ENCODE results near the gene SEPTIN12. TPM values are rescaled to one million over a fixed set of nuclear protein-coding genes. Genes with fewer than 3 reads are reported as not detected.

SEPTIN12 gene
- total and polyA plus RNA-seq, 7 donors, result 2.5 TPM; not detected in 6

GRCh38 chr16:4780235-4780634 lies 7.9 kb downstream of the SEPTIN12 start:
- H3K36me3 ChIP-seq, result no peaks in the 10 kb centered on the region
- H3K27ac ChIP-seq, result no peak overlapping the region
- no peaks in the 10 kb centered on the region for H3K9me3 ChIP-seq
- no peak for DNase-seq
- TF ChIP-seq EP300 (IDR thresholded peaks at IDR 0.05), result no peak
- no peak for TF ChIP-seq CTCF (IDR thresholded peaks at IDR 0.05)
- no peak for TF ChIP-seq POLR2AphosphoS5 (IDR thresholded peaks at IDR 0.05)
- TF ChIP-seq POLR2A (IDR thresholded peaks at IDR 0.05), result no peak
- no peak overlapping the region for H3K4me3 ChIP-seq
- intact Hi-C loops (cut with DNase I), result no loop called here
- H3K27me3 ChIP-seq, result no peaks in the 10 kb centered on the region
- H3K4me1 ChIP-seq, result no peaks in the 10 kb centered on the region
- WGBS, 2 donors, result 64 to 78% methylated on average over 4 of the region's 4 CpGs

GRCh38 chr16:4778050-4778392 lies 10.1 kb downstream of the SEPTIN12 start:
- H3K4me1 ChIP-seq, result no peaks in the 10 kb centered on the region
- H3K36me3 ChIP-seq, result no peaks in the 10 kb centered on the region
- H3K4me3 ChIP-seq, result no peak overlapping the region
- no peak overlapping the region for H3K27ac ChIP-seq
- DNase-seq, result no peak
- no peaks in the 10 kb centered on the region for H3K9me3 ChIP-seq
- intact Hi-C loops (cut with DNase I), result no loop called here
- TF ChIP-seq POLR2A (IDR thresholded peaks at IDR 0.05) (no peak), CTCF (IDR thresholded peaks at IDR 0.05) (no peak), EP300 (IDR thresholded peaks at IDR 0.05) (no peak), POLR2AphosphoS5 (IDR thresholded peaks at IDR 0.05) (no peak)
- 93 to 94% methylated on average over 5 of the region's 5 CpGs for WGBS, 2 donors
- no peaks in the 10 kb centered on the region for H3K27me3 ChIP-seq

DNA sequence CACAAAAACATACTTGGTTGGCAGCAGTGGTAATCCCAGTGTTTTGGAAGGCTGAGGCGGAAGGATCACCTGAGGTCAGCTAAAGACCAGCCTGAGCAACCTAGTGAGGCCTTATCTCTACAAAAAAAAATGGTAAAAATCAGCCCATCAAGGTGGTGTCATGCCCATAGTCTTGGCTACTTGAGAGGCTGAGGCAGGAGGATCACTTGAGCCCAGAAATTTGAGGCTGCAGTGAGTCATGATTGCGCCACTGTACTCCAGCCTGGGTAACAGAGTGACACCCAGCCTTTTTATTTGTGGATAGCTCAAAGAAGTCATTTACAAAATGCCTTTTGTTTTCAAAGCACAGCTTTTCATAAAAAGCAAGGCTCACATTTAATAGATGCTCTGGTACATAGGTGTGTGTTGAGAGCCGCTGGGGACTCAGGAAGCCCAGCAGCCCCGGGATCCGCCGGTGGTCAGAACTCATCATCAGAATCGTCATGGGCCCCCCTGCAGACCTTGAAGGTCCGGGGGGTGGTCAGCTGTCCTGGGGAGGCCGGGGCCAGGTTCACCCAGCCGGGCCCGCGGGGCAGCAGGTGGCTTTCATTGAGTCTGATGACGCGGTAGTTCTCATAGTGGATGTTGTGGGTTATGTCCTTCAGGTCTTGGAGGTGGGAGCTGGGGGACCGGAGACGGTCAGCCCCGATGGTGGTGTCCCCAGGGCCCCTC lies 10.7 kb downstream of the SEPTIN12 start:
- intact Hi-C loops (cut with DNase I), result no loop called here
- no peak overlapping the region for H3K27ac ChIP-seq
- no peak overlapping the region for H3K4me3 ChIP-seq
- 85 to 88% methylated on average over 17 of the region's 17 CpGs for WGBS, 2 donors
- no peaks in the 10 kb centered on the region for H3K36me3 ChIP-seq
- no peaks in the 10 kb centered on the region for H3K4me1 ChIP-seq
- H3K9me3 ChIP-seq, result no peaks in the 10 kb centered on the region
- no peaks in the 10 kb centered on the region for H3K27me3 ChIP-seq
- TF ChIP-seq POLR2A (IDR thresholded peaks at IDR 0.05) (no peak), POLR2AphosphoS5 (IDR thresholded peaks at IDR 0.05) (no peak), EP300 (IDR thresholded peaks at IDR 0.05) (no peak), CTCF (IDR thresholded peaks at IDR 0.05) (no peak)
- DNase-seq, result no peak

DNA sequence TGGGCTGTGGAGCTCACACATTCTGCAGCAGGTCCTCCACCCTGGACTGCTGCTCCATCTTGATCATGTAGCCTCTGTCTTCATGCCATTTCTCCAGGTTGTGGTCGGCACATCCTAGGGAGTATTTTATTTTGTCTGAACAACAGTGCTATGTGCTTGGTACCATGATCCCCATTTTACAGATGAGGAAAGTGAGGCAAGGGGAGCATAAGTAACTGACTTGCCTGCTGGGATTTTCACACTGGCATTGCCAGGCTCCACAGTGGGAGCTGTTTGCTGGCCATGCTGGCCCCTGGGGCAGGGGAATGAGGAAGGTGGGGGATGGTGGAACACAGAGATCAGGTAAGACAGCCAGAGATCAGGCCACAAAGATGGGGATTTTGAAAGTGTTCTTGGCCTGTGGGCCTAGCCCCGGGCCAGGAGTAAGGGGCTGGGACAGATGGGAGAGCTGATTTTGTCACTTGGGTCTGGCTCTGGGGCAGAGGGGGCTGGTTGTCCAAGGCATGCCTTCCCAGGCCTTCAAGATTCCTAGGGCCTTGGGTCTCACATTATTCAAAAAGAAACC lies 11.9 kb downstream of the SEPTIN12 start:
- no peaks in the 10 kb centered on the region for H3K4me1 ChIP-seq
- intact Hi-C loops (cut with DNase I), result no loop called here
- no peak for TF ChIP-seq POLR2AphosphoS5 (IDR thresholded peaks at IDR 0.05)
- TF ChIP-seq POLR2A (IDR thresholded peaks at IDR 0.05), result no peak
- no peak for TF ChIP-seq EP300 (IDR thresholded peaks at IDR 0.05)
- no peak for TF ChIP-seq CTCF (IDR thresholded peaks at IDR 0.05)
- 92 to 93% methylated on average over 2 of the region's 2 CpGs for WGBS, 2 donors
- DNase-seq, result no peak
- no peaks in the 10 kb centered on the region for H3K36me3 ChIP-seq
- no peak overlapping the region for H3K4me3 ChIP-seq
- no peaks in the 10 kb centered on the region for H3K9me3 ChIP-seq
- H3K27ac ChIP-seq, result no peak overlapping the region
- no peaks in the 10 kb centered on the region for H3K27me3 ChIP-seq

DNA sequence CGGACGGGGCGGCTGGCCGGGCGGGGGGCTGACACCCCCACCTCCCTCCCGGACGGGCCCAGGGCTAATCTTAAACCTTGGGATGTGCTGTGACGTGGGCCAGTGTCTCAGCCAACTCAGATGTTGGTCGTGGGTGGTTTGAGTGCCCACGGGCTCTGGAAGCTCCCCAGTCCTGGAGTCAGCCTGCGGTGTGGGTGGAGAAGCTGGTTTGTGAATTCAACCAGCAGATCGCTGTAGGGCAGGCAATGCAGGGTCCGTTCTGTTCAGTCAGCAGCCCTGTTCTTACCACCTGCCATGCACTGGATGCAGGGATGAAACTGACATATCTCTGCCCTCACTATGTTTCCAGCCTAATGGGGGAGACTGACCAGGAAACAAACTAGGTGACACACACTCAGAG lies 13.1 kb downstream of the SEPTIN12 start:
- no peaks in the 10 kb centered on the region for H3K36me3 ChIP-seq
- H3K27ac ChIP-seq, result no peak overlapping the region
- H3K4me1 ChIP-seq, result no peaks in the 10 kb centered on the region
- DNase-seq, result no peak
- TF ChIP-seq POLR2A (IDR thresholded peaks at IDR 0.05), result no peak
- TF ChIP-seq POLR2AphosphoS5 (IDR thresholded peaks at IDR 0.05), result no peak
- no peaks in the 10 kb centered on the region for H3K9me3 ChIP-seq
- H3K4me3 ChIP-seq, result no peak overlapping the region
- no peaks in the 10 kb centered on the region for H3K27me3 ChIP-seq
- intact Hi-C loops (cut with DNase I), result no loop called here
- WGBS, 2 donors, result 91 to 94% methylated on average over 13 of the region's 13 CpGs
